ENCODE measurements around the gene PTPN4. TPM values are rescaled to one million over a fixed set of nuclear protein-coding genes. Genes with fewer than 3 reads are reported as not detected.

Gene PTPN4
- total and polyA plus RNA-seq, 2 of the 8 experiments (the other 6 are each of a cell fraction or from before 2014, with no cell fraction given), result 28.5 to 105 TPM

DNA sequence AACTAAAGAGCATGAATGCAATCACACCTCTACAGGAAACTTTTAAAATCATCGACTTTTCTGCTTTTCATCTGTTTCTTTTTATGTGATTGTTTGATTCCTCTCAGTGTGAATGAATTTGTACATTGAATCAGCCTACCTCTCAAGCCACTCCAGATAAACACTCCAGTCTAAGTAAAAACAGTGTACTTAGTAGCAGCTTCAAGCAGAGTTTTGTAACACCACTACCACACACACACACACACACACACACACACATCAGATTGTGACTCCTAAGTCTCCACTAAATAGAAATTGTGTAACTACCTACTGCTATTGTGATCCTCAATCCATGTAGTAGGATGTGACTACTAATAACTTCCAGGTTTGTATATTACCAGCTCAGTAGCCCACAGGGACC is 187.8 kb downstream of the PTPN4 start:
- Histone ChIP-seq H2AFZ (ENCODE audit: low read length) (no peak overlapping the region), H3K23ac (ENCODE audit: insufficient read length) (no peak overlapping the region), H3K4ac (replicated peaks; ENCODE audit: insufficient read length, low read depth, low read length) (no peak overlapping the region), H3K27me3 (replicated peaks in 1 of 4; ENCODE audit: control insufficient read depth in 3 of 4, extremely low read depth in 1 of 4, insufficient read depth in 3 of 4, low read length in 3 of 4) (no peaks in the 10 kb centered on the region), H4K91ac (replicated peaks; ENCODE audit: insufficient read length, low read length) (no peak overlapping the region), H2BK12ac (ENCODE audit: low read depth, low read length) (no peak overlapping the region), H2BK5ac (ENCODE audit: low read depth, low read length) (no peak overlapping the region), H2BK120ac (replicated peaks; ENCODE audit: low read depth, low read length) (no peak overlapping the region), H4K20me1 (replicated peaks in 1 of 2; ENCODE audit: control insufficient read depth in 1 of 2, insufficient read depth in 2 of 2, low read length in 2 of 2) (peaks cover 0 to 4% of the 10 kb centered on the region in 2 experiments), H2AK5ac (ENCODE audit: low read depth, low read length) (no peak overlapping the region), H3K4me3 (ENCODE audit: extremely low read depth in 1 of 4, insufficient read depth in 2 of 4, low read depth in 3 of 4, low read length in 4 of 4) (no peak overlapping the region), H4K8ac (ENCODE audit: extremely low read depth, insufficient read depth, low read length) (no peak overlapping the region), H3K9me3 (ENCODE audit: insufficient read depth in 2 of 2, low read depth in 1 of 2, low read length in 1 of 2) (no peaks in the 10 kb centered on the region), H3K14ac (ENCODE audit: insufficient read length) (no peak overlapping the region), H3K4me1 (replicated peaks in 1 of 4; ENCODE audit: control insufficient read depth in 3 of 4, insufficient read depth in 4 of 4, low read length in 3 of 4) (no peaks in the 10 kb centered on the region), H3K27ac (ENCODE audit: low read depth, low read length) (no peak overlapping the region), H2BK15ac (ENCODE audit: low read length) (no peak overlapping the region), H4K5ac (ENCODE audit: insufficient read length, low read depth, low read length) (no peak overlapping the region), H3K18ac (ENCODE audit: extremely low read depth, low read length) (no peak overlapping the region), H2BK20ac (ENCODE audit: low read length) (no peak overlapping the region), H3K56ac (replicated peaks; ENCODE audit: insufficient read length, low read depth, low read length) (peak overlapping the region; percentile 2), H3K36me3 (ENCODE audit: control insufficient read depth in 2 of 4, insufficient read depth in 4 of 4, low read length in 3 of 4) (peaks cover 0 to 63% (median 30%) of the 10 kb centered on the region in 4 experiments; a peak in 6 of 8 replicates), H3K4me2 (ENCODE audit: insufficient read depth in 1 of 2, low read depth in 2 of 2, low read length in 2 of 2) (no peak overlapping the region), H3K9ac (replicated peaks in 1 of 4; ENCODE audit: extremely low read depth in 1 of 4, low read depth in 3 of 4, low read length in 3 of 4) (no peak overlapping the region), H3K79me1 (ENCODE audit: low read depth, low read length) (no peaks in the 10 kb centered on the region), H3K23me2 (ENCODE audit: low read depth, low read length) (no peaks in the 10 kb centered on the region; the same call in 1 of the 2 replicates), H3K79me2 (ENCODE audit: control insufficient read depth in 1 of 2, insufficient read depth in 2 of 2, low read length in 2 of 2) (no peaks in the 10 kb centered on the region)
- DNase-seq (ENCODE audit: low read depth in 1 of 2, low spot score in 2 of 2) (no peak), FAIRE-seq (no peak)
- CTCF ChIA-PET (ENCODE audit: partially characterized antibody), result interaction anchor here (0.6 kb wide), 1 partner anchor 16 kb away, joined by 3 read pairs; no protein-coding TSS in a partner anchor
- POLR2A ChIA-PET (ENCODE audit: partially characterized antibody), result no interaction called here
- WGBS, 2 experiments (ENCODE audit: extremely low coverage in 1 of 2, insufficient coverage in 1 of 2, insufficient read length in 1 of 2, insufficient replicate concordance in 2 of 2, low coverage in 1 of 2, low lambda C conversion rate in 2 of 2, missing lambda C conversion rate in 1 of 2), result 86% methylated on average over 1 of the region's 1 CpG; no CpG with 5 or more reads in 1 of the 2 experiments
- TF ChIP-seq RXRA (IDR thresholded peaks at IDR 0.05; ENCODE audit: insufficient read depth, low read depth, low read length) (no peak), CREB1 (IDR thresholded peaks at IDR 0.05) (no peak), RFX5 (IDR thresholded peaks at IDR 0.05; ENCODE audit: borderline replicate concordance, low read depth, low read length) (no peak), SIN3A (conservative IDR thresholded peaks at IDR 0.05 in 1 of 2, IDR thresholded peaks at IDR 0.05 in 1 of 2; ENCODE audit: low read depth in 1 of 2, low read length in 2 of 2) (no peak), POLR2A (IDR thresholded peaks at IDR 0.05; ENCODE audit: control extremely low read depth in 1 of 2, low read depth in 2 of 2, low read length in 2 of 2) (no peak), CHD2 (IDR thresholded peaks at IDR 0.05; ENCODE audit: low read length) (no peak), MAFK (IDR thresholded peaks at IDR 0.05; ENCODE audit: low read depth, low read length) (no peak)

All from H1 (cell line).